Gastroesophageal sphincter (tissue), 4 donors: Measurements from ENCODE around the gene PPARGC1A. TPM values are rescaled to one million over a fixed set of nuclear protein-coding genes. Genes with fewer than 3 reads are reported as not detected.

Experiments used
- ATAC-seq: fragments of 150-250 bp; one replicate; pipeline ENCODE4 v1.9.1; 2016; ENCODE audit warnings: mild to moderate bottlenecking, moderate library complexity
- H3K27ac ChIP-seq, 4 donors: fragments of 200-600 bp; sonication (generic) in 3 of 4; 1 replicate in 3 of 4; 2 replicates in 1 of 4; pipeline ENCODE4 v1.5.1; 2016 to 2019
- H3K27me3 ChIP-seq: fragments of 200-600 bp; sonication (generic); one replicate; pipeline ENCODE4 v1.5.1; 2019
- H3K36me3 ChIP-seq, 2 donors: fragments of 200-600 bp; sonication (generic); one replicate each; pipeline ENCODE4 v1.5.1; 2019; ENCODE audit warnings: control low read depth in 1 of 2
- H3K4me1 ChIP-seq, 3 donors: fragments of 200-600 bp; sonication (generic); 1 replicate in 2 of 3; 2 replicates in 1 of 3; pipeline ENCODE4 v1.5.1; 2016 to 2019; ENCODE audit warnings: control low read depth in 2 of 3
- H3K4me3 ChIP-seq, 2 donors: fragments of 200-600 bp; sonication (generic); one replicate each; pipeline ENCODE4 v1.5.1; 2019; ENCODE audit warnings: mild to moderate bottlenecking in 1 of 2, moderate library complexity in 1 of 2
- H3K9me3 ChIP-seq, 3 donors: fragments of 200-600 bp; sonication (generic); one replicate each; pipeline ENCODE4 v1.5.1; 2017 to 2019; ENCODE audit warnings: control low read depth in 2 of 3
- EP300 ChIP-seq: sonication (generic); formaldehyde crosslinking; IDR thresholded peaks from one replicate; pipeline ENCODE4 v1.6.1; 2017; ENCODE audit warnings: antibody characterized with exemption, mild to moderate bottlenecking
- POLR2A ChIP-seq, 2 donors: fragments of 450-650 bp; IDR thresholded peaks; one replicate each; pipeline ENCODE4 v1.6.1; 2017; ENCODE audit warnings: antibody characterized with exemption in 2 of 2, mild to moderate bottlenecking in 2 of 2, moderate library complexity in 1 of 2
- POLR2AphosphoS5 ChIP-seq: sonication (generic); formaldehyde crosslinking; IDR thresholded peaks from one replicate; pipeline ENCODE4 v1.6.1; 2017; ENCODE audit warnings: antibody characterized with exemption
- WGBS, 2 donors: methylation state at CpG; one replicate each; pipeline ENCODE4 v1.1.5; 2018; ENCODE audit warnings: low coverage in 1 of 2; 5-methylcytosine and 5-hydroxymethylcytosine counted together
- total RNA-seq, 4 donors: library from RNA; depleted of rRNA; stranded (reverse); fragments of >200 nt; gene quantifications; one replicate each; pipeline ENCODE4 v1.1.0, GENCODE V29; 2016
- TF ChIP-seq, protein P1 (sequence below), 4 experiments: fragments of 200-600 bp in 2 of 4; fragments of 450-650 bp in 2 of 4; sonication (generic) in 1 of 4; IDR thresholded peaks; one replicate each; pipeline ENCODE4 v1.5.1; 2017 to 2019; ENCODE audit warnings: antibody characterized with exemption in 4 of 4, mild to moderate bottlenecking in 2 of 4, moderate library complexity in 2 of 4

Gene PPARGC1A
- total RNA-seq, 4 donors from 2014 or later: 5.8 to 43.7 (median 18.3) TPM

DNA sequence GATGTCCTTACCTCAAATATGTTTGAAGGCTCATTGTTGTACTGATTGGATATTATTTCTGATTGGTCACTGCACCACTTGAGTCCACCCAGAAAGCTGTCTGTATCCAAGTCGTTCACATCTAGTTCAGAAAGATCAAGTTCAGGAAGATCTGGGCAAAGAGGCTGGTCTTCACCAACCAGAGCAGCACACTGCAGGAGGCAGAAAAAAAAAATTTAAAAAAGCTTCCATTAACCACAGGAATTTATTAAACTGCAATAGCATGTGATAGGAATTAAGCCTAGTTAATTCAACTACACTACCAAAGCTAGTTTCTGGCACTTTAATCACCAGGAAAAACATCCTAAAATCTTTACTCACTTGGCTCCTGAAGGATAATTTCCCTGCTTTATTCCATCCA lies 5.1 kb downstream of the PPARGC1A start:
- peak overlapping the region; percentile 39 to 87 (median 82) for H3K27ac ChIP-seq

DNA sequence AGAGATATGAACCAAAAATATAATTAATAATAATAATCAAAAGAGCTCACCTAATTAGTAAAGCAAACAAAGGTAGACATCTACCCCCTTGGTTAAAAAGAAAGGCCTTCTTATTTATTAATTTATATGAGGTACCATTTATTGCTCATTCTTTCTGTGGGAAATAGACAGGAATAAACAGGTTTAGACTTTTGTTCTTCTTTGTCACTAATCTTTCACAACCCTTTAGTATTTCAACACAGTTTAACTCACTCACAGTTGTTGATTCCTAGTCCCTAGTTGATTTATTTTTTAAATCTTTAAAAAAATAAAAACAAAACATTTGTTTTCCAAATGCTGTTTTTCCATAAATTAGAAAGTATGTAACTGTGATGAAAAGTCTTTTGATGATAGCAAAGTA lies 5.6 kb downstream of the PPARGC1A start:
- peak overlapping the region in 3 of 4 donors; percentile 82 to 87 (median 83) for H3K27ac ChIP-seq
- no peak for TF ChIP-seq POLR2A (IDR thresholded peaks at IDR 0.05)
- TF ChIP-seq, protein P1, sequence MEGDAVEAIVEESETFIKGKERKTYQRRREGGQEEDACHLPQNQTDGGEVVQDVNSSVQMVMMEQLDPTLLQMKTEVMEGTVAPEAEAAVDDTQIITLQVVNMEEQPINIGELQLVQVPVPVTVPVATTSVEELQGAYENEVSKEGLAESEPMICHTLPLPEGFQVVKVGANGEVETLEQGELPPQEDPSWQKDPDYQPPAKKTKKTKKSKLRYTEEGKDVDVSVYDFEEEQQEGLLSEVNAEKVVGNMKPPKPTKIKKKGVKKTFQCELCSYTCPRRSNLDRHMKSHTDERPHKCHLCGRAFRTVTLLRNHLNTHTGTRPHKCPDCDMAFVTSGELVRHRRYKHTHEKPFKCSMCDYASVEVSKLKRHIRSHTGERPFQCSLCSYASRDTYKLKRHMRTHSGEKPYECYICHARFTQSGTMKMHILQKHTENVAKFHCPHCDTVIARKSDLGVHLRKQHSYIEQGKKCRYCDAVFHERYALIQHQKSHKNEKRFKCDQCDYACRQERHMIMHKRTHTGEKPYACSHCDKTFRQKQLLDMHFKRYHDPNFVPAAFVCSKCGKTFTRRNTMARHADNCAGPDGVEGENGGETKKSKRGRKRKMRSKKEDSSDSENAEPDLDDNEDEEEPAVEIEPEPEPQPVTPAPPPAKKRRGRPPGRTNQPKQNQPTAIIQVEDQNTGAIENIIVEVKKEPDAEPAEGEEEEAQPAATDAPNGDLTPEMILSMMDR (IDR thresholded peaks at IDR 0.05): no peak
- TF ChIP-seq EP300: no peak
- no peak for TF ChIP-seq POLR2AphosphoS5
- H3K36me3 ChIP-seq: no peaks in the 10 kb centered on the region
- peaks cover 0 to 73% (median 3%) of the 10 kb centered on the region in 3 donors for H3K4me1 ChIP-seq
- no peaks in the 10 kb centered on the region for H3K27me3 ChIP-seq
- H3K9me3 ChIP-seq: no peaks in the 10 kb centered on the region
- no peak for ATAC-seq
- no peak overlapping the region for H3K4me3 ChIP-seq

More for the DNA sequence above, 5.1 kb downstream of the PPARGC1A start:
- Histone ChIP-seq H3K4me1 (peaks cover 0 to 73% (median 3%) of the 10 kb centered on the region in 3 donors), H3K4me3 (no peak overlapping the region), H3K36me3 (no peaks in the 10 kb centered on the region), H3K27me3 (no peaks in the 10 kb centered on the region), H3K9me3 (no peaks in the 10 kb centered on the region)
- no peak for ATAC-seq
- no peak for TF ChIP-seq POLR2AphosphoS5
- TF ChIP-seq, protein P1 (IDR thresholded peaks at IDR 0.05): no peak
- no peak for TF ChIP-seq EP300
- TF ChIP-seq POLR2A (IDR thresholded peaks at IDR 0.05): no peak
- 38% methylated on average over 1 of the region's 1 CpG; no CpG with 5 or more reads in 1 of the 2 donors for WGBS, 2 donors

DNA sequence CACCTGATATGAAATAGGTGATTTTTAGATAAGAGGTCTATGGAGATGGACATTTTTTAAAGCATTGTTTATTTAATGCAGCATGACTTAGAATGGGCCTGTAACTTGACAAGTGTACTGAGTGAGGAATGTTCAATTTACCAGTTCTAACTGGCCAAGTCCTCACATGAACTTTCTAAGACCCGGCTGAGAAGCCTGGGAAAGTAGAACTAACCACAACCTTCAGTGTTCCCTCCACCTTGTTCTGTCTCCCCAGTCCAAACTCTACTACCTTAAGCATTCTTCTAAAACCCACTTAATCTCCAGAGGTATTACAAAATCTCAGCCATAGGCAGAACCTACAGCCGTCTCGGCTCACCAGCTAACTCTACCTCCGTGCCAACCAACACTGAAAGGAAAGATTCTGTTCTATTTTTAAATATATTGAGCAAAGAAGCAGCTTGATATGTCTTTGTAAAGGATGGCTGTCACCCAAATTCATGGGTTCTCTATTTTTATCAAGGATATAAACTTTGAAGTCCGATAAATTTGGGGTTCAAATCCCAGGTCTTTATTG lies 6.8 kb downstream of the PPARGC1A start:
- peaks cover 0 to 79% (median 3%) of the 10 kb centered on the region in 3 donors for H3K4me1 ChIP-seq
- H3K27ac ChIP-seq: peak overlapping the region; percentile 79 to 87 (median 82)
- H3K4me3 ChIP-seq: no peak overlapping the region
- no peak for ATAC-seq
- TF ChIP-seq, protein P1 (IDR thresholded peaks at IDR 0.05): no peak
- TF ChIP-seq POLR2A (IDR thresholded peaks at IDR 0.05) (no peak), EP300 (no peak), POLR2AphosphoS5 (no peak)
- H3K36me3 ChIP-seq: no peaks in the 10 kb centered on the region
- 32 to 54% methylated on average over 4 to 5 of the region's 5 CpGs for WGBS, 2 donors
- no peaks in the 10 kb centered on the region for H3K9me3 ChIP-seq
- no peaks in the 10 kb centered on the region for H3K27me3 ChIP-seq

DNA sequence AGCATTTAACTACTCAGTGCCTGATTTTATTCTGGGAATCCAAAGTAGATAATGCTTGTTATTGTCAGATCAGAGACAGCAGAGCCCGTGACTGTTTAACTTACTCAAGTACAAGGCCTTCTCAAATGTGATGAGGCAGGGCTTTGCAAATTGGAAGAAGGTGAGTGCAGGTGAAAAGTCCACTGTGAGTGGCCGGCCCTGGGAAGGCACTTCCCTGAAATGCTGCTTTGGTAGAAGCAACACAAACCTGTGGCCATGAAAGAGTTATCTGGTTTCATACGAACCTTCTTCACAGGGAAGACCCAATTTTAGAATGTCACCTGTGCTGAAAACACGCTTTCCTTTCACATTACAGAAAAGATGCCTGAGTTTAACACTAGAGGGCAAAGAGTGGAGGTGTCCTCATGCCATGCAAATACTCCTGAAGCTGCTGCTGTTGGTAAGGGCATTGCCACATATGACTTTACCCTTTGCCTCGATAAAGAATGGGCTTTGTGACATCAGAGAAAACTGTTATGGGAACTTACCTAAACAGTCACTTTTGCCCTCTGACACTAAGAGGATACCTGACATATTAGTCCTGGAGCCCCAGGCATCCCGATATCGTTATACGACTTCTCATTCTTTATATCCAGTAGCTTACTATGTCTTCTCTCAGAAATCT lies 8.0 kb downstream of the PPARGC1A start:
- Histone ChIP-seq H3K4me3 (no peak overlapping the region), H3K4me1 (peaks cover 1 to 77% (median 7%) of the 10 kb centered on the region in 3 donors), H3K9me3 (no peaks in the 10 kb centered on the region), H3K27me3 (no peaks in the 10 kb centered on the region), H3K36me3 (no peaks in the 10 kb centered on the region), H3K27ac (peak overlapping the region; percentile 74 to 87 (median 82))
- no peak for ATAC-seq
- no peak for TF ChIP-seq POLR2A (IDR thresholded peaks at IDR 0.05)
- TF ChIP-seq, protein P1 (IDR thresholded peaks at IDR 0.05): peak in 2 of 4 experiments; percentile 9 to 22
- TF ChIP-seq POLR2AphosphoS5: no peak
- WGBS, 2 donors: 57 to 66% methylated on average over 5 to 8 of the region's 8 CpGs

DNA sequence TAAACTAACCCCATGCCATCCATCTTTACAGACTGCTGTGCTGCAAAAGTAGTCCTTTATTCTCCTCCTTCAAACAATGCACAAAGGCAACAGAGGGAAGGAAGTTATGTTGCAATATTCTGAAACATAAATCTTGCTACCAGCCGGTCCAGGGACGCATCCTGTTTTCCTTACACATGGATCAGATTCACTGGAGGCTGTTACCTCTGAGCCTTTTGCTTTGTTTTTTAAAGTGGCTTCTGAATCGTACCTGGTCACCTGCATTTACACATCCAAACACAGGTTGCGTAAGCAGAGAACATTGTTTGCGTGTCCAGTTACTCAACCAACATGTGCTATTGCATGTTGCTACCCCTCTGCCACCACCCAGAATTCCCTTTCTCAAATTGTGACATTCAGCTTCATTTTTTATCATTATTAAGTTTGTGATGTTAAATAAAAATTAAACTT lies 8.8 kb downstream of the PPARGC1A start:
- Histone ChIP-seq H3K4me3 (no peak overlapping the region), H3K27me3 (no peaks in the 10 kb centered on the region), H3K9me3 (no peaks in the 10 kb centered on the region), H3K36me3 (no peaks in the 10 kb centered on the region), H3K27ac (peak overlapping the region; percentile 74 to 87 (median 82)), H3K4me1 (peaks cover 3 to 77% (median 7%) of the 10 kb centered on the region in 3 donors)
- no peak for TF ChIP-seq POLR2AphosphoS5
- TF ChIP-seq, protein P1 (IDR thresholded peaks at IDR 0.05): no peak
- TF ChIP-seq POLR2A (IDR thresholded peaks at IDR 0.05): no peak
- TF ChIP-seq EP300: no peak
- 51 to 60% methylated on average over 5 of the region's 5 CpGs for WGBS, 2 donors
- ATAC-seq: peak; percentile 51
